Glomerular visceral epithelial cell (primary cell): Measurements from ENCODE around the gene SAXO2.
"Not testable (repeated sequence)": the region's sequence is repeated elsewhere in the genome, so short reads cannot be mapped to it uniquely, and the experiment has no call there.

ENCODE experiments used
- DNase-seq: peaks from one replicate; pipeline ENCODE4 v3.0.0-alpha.2; 2016; ENCODE audit errors: extremely low spot score

Gene SAXO2

DNA sequence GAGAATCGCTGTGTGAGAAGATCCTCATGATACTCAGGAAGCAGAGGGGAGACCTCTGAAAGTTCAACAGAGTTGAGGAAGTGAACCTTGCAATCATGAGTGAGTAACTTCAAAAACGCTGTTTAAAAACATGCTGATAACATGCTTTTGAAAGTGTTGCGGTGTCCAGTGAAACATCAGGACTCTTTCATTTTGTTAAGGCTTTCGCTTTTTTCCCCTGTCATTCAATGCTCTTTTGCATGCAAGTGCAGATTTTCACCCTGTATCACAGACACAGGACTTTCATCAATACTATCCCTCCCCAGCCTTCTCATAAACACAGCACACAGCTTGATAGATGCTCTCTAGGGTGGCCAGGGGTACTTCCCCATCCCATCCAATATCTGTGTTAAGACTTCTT, 23.9 kb downstream of the SAXO2 start:
- DNase-seq, result not testable (repeated sequence)

DNA sequence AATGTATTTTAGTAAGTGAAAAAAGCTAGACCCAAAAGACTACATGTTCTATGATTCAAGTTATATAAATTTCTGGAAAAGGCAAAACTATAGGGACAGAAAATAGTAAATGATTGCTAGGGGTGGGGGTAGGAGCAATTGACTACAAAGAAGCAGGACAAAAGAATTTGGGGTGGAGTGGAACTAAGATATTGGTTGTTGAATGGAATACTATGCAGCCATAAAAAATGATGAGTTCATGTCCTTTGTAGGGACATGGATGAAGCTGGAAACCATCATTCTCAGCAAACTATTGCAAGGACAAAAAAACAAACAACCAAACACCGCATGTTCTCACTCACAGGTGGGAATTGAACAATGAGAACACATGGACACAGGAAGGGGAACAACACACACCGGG, 25.6 kb downstream of the SAXO2 start:
- not testable (repeated sequence) for DNase-seq

DNA sequence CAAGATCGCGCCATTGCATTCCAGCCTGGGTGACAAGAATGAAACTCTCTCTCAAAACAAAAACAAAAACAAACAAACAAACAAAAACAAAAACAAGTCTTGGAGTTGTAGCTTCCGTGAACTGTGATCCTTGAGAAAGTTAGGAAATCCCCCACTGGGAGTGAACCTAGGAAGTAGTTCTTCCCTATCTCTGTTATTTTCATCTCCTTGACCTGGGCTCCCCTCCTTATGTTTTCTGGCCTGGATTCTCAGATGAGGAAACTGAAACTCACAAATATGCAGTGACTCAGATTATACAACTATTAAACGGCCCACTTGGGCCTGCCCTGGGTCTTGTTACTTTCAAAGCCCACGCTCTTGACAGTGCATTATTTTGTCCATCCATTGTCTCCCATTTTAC, 29.7 kb downstream of the SAXO2 start:
- no peak for DNase-seq

DNA sequence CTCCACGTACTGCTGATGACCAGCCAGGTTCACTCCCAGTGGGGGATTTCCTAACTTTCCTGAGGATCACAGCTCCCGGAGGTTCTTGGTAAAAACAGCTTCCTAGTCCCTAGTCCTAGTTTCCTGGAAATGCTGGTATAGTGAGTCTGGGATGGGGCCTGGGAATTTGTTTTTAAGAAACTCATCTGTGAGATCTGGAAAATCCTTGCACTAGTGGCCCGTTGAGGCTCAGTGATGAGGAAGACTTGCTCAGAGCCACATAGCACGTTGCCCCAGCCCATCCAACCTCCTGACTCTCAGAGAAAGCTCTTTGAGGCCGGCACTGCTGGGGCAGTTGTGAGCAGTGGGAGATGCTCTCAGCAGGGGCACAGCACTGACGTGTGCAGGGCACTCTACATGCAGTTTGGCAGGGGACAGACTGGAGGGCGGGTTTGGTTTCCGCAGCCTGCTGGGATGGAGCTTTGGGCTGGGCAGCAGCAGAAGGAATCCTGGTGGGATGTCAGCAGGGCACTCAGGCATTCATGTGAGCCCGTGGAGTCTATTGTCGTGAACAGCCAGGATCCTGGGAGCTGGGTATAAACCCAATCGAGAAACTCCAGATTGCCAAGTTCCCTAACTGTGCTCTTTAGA, 31.6 kb downstream of the SAXO2 start:
- DNase-seq, result no peak

DNA sequence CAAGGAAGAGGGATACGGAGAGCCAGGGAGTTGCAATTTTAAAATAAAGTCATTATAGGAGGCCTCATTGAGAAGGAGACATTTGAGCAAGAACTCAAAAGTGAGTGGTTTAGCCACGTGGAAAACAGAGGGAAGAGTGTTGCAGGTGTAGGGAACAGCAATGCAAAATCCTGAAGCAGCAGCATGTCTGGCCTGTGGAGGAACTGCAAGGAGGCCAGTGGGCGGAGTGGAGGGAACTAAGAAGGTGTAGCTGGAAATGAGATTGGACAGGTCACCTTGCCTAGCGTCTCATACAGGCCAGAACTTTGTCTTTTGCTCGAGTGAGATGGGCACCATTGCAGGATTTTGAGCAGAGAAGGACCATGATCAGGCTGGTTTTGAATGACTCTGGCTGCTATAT, 34.9 kb downstream of the SAXO2 start:
- DNase-seq, result no peak

DNA sequence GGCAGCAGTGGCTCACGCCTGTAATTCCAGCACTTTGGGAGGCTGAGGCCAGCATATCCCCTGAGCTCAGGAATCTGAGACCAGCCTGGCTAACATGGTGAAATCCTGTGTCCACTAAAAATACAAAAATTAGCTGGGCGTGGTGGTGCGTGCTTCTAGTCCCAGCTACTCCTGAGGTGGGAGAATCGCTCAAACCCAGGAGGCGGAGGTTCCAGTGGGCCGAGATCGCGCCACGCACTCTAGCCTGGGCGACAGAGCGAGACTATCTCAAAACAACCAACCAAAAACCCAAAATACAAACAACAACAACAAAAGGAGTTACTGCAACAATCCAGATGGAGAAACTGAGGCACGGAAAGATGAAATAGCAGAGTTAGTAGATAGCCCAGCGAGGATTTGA, 35.4 kb downstream of the SAXO2 start:
- DNase-seq, result no peak

DNA sequence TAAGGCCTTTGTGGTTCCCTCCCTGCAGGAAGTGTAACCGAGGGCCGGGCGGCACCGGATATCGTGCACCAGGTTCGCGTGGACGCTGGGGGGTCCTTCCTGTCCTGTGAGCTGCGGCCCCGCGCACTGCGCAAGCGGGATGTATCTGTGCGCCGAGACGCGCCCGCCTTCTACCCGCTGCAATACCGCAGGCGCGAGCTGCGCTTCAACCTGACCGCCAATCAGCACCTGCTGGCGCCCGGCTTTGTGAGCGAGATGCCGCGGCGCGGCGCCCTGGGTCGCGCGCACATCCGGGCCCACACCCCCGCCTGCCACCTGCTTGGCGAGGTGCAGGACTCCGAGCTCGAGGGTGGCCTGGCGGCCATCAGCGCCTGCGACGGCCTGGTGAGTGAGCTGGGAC, 35.9 kb downstream of the SAXO2 start:
- DNase-seq, result no peak

DNA sequence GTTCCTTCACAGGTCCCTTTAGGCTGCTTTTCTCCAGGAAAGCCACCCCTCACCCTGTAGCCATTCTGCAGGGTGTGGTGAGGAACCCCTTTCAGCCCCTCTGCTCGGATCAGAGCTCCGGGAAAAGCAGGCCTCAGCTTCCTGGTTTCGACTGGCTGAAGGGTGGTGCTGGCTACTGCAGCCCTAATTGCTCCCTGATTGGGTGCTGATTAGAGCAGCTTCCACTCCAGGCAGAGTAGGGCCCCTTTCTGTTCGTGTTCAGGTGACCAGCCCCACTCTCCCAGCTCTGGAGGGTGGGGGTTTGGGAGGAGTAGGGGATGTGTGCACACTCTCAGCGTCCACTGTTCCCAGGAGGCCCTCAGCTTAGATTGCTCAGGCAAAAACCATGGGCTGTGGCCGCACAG, 36.9 kb downstream of the SAXO2 start:
- DNase-seq, result not testable (repeated sequence)

DNA sequence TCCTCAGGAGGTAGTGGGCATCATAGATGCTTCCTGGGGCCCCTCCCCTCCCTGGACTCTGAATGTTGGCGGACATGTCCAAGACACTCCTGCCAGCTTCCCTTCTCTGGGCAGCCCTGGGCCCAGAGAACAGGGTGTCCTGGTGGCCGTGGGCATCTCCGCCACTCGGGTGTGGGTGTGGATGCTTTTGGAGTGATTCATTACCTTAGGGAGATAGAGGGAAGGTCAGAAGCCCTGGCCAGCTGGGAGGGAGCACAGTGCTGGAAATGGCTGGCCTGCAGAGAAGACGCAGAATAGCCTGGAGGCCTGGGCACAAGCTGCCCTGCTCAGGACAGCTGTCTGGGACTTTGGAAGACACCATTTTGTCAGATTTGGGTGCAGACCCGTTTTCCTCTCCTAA, 37.7 kb downstream of the SAXO2 start:
- not testable (repeated sequence) for DNase-seq

DNA sequence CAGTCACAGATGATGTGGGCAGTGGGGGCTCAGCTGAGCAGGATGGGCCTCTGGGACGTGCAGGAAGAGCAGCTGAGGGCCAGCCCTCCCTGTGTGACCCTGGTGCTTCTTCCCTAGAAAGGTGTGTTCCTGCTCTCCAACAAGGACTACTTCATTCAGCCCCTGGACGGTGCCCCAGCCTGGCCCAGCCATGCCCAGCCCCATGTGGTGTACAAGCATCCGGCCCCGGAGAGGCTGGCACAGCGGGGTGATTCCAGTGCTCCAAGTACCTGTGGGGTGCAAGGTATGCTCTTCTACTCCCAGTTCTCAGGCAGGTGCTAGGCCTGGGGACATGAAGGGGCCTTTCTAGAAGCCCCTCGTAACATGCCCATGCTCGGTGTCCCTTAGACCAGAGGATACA, 38.3 kb downstream of the SAXO2 start:
- DNase-seq, result no peak

DNA sequence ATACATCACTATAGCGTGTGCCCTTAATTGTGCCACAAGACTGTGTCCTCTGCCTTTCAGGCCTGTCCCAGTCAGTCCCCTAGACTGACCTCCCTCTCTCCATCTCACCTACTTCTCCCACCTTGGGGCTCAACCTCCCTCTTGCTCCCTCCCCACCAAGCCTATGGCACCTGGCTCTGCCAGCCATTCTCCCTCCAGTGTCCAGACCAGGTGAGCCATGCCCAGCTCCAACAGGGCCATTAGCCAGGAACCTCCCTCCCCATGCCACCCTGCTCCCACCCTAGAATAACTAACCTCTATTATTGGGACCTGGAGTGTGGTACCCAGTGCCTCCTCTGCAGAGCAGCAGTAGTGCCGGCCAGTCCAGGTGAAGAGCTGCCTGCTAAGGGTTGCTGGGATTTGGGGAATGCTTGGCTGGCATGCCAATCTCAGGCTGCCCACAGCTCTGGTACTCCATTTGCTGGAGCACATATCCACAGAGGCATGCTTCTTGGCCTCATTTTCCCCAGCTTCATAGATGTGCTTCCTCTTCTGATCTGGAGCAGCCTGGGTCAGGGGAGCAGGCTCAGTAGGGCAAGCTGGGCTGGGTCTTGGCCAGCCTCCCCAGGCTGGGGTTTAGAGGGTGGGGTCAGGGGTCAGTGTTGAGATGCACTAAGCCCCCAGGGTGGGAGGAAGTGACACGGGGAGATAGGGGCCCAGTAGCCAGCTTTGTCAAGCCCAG, 38.8 kb downstream of the SAXO2 start:
- DNase-seq, result no peak

DNA sequence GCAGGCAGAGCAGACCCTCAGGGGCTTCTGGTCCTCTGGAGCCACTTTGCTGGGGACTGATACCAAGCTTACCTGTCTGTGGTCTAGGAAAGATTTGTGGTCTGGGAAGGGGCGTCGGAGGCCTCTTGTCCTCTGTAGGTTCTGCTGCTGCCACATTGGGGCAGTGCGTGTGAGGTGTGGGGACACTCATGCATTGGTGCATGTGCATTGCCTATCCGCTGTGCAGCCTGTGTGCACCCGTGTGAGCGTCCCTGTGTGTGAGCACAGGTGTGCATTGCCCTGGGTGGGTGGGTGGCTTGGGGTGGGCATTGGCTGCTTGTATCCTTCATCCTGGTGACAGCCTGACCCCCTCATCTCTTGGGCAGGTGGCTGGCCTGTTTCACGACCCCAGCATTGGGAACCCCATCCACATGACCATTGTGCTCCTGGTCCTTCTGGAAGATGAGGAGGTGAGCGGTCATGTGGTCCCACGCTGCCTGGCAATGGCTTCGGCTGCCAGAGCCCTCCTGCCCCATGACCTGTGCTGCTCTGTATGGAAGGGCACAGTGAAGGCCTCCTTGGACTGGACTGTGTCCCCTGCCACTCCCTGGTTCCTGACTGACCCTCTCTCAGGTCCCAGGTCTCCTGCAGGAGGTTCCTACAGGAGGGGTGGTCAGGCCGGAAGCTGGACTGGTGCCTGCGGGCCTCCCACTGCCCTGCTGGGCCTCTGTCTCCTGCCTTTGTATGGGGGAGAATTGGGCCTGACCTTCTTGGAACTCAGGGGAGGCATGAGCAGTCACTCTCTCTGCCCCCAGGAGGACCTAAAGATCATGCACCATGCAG, 41.5 kb downstream of the SAXO2 start:
- no peak for DNase-seq

DNA sequence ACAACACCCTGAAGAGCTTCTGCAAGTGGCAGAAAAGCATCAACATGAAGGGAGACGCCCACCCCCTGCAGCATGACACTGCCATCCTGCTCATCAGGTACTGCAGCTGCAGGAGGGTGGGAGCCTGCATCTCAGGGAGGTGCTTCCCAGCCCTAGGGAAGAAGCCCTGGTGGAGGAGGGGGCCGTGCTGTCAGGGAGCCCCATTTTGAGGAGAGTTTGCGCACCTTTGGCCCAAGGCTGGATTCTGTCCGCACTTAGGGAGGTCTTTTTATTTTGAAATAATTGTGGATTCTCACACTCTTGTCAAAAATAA, 42.1 kb downstream of the SAXO2 start:
- no peak for DNase-seq

DNA sequence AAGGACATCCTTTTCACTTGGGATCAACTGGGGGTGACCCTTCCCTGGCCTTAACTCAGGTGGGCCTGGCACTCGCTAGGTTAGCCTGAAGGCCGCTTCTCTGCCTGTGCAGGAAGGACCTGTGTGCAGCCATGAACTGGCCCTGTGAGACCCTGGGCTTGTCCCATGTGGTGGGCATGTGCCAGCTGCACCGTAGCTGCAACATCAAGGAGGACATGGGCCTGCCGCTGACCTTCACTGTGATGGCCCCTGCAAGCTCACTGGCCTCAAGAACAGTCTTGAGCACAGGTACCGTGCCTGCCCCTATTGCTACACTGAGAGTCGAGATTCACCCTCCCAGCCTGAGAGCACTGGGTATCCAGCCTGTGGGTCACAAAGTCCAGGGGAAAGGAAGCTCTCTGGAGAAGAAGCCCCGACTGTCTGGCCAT, 43.0 kb downstream of the SAXO2 start:
- no peak for DNase-seq

DNA sequence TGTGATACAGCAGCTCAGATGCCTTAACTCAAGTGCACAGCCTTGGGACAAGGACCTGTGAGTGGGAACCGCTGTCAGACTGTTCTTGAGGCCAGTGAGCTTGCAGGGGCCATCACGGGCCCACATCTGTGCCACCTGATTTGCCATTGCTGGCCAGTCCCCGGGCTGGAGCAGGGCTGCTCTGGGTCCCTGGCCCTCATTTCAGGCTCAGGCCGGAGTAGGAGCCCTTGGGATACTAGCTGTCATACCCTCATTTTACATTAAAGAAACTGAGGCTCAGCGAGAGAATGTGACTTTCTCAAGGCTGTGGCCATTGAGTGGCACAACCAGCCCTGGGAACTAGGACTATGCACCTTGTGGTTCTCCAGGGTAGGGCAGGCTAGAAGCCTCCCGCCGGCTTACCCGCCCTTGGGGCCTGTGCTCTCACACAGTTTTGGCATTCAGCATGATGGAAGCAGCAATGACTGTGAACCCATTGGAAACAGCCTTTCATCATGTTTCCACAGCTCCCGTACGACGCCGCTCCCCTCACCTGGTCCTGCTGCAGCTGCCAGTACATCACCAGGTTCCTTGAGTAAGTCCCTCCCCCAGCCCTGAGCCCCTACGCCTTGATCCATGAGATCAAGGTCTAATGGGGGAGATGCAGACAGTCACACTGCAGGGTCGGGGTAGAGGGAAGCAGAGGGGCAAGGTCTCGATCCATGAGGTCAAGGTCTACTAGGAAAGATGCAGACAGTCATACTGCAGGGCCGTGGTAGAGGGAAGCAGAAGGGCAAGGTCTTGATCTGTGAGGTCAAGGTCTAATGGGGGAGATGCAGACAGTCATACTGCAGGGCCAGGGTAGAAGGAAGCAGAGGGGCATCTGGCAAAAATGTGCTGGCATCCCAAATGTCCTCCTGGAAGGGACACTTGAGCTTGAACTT, 44.4 kb downstream of the SAXO2 start:
- no peak for DNase-seq

DNA sequence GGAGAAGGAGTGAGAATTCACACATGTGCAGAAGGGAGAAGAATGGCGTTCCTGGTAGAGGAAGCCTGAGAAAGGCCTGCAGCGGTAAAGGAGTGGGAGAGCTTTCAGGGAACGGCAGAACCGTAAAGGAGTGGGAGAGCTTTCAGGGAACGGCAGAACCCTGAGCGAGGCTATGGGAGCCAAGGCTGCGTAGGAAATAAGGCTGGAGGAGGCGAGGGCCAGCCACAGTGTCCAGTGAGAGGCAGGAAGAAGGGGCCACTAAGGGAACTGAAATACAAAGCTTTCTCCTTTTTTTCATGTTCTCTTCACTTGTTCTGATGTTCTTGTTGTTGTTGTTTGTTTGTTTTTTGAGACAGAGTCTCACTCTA, 45.1 kb downstream of the SAXO2 start:
- no peak for DNase-seq

DNA sequence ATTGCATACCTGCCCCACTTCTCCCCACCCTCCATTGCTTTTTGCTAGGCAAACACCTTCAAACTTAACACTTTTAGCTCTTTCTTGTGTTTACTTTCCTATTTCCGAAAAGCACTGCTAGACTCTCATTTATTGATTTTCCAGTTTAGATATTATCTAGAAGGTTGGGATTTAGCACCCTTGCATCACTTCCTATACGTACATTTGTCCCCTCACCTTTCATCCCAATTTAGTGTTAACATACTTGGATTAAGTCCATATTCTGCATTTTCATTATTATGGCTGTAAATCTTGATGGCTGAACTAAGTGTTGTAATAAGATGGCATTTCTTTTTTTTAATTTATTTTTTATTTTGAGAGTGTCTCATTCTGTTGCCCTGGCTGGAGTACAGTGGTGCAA, 47.2 kb downstream of the SAXO2 start:
- DNase-seq, result no peak

DNA sequence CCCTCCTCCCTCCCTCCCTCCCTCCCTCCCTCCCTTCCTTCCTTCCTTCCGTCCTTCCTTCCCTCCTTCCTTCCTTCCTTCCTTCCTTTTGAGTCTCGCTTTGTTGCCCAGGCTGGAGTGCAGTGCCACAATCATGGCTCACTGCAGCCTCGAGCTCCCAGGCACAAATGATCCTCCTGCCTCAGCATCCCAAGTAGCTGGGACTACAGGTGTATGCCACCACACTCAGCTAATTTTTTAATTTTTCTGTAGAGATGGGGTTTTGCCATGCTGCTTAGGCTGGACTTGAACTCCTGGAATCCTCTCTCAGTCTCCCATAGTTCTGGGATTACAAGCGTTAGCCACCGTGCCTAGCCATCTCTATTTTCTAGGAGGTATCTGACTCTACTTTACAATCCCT, 48.7 kb downstream of the SAXO2 start:
- not testable (repeated sequence) for DNase-seq

DNA sequence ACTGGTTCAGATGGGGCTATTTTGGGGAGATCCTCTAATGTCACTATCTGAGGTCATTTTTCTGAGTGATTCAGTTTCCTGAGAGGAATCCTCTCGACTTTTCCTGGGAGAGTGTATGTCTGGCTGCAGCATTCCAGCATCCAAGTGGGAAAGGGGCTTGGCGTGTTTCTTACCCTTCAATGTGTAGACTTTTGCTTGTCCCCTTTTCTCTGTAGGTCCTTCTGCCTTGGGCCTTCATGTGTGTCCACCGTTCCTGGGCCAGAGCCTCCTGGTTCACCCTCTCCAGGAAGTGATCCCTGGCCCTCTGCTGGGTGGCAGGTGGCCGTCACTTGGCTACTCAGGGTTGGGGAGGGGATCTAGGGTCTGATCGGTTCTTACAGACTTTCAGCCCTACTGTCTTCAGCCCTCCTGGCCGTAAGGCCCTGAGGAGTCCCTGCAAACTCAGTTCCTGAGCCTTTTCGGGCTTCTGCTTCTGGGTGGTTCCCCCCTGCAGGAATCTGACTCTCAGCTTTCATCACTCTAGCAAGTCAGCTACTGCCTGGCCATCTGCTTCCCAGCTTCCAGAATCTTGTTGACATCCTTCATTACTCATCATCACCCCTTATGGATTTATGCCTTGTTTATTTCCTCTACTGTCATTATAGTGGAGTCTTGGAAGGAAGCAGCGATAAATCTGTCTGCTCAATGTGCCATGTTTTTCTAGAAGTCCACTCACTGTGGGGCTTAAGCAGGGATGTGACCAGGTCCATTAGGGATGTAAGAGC, 50.1 kb downstream of the SAXO2 start:
- DNase-seq, result no peak

DNA sequence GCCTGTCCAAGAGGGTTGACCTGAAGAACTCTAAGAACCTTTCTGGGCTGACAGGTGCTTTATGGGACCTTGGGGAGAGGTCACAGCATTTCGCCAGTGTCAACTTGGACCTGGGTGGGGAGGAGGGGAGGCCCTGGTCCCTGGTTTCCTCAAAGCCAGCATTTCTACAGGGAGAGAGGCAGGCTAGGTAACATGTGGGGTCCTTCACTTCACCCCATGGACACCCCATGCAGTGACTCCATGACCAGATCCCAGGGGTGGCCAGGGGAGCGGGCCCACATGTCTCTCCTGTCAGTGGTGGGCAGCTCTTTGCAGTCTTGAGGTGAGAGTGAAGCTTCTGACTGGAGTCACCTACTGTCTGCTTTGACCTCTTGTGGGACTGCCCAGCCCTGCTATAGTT, 50.8 kb downstream of the SAXO2 start:
- no peak for DNase-seq
